Measurements from ENCODE around the gene RABGAP1L. TPM values are rescaled to one million over a fixed set of nuclear protein-coding genes. Genes with fewer than 3 reads are reported as not detected.

The RABGAP1L gene
- total and polyA plus RNA-seq, 10 of the 15 experiments (the other 5 are each of a cell fraction or from before 2014, with no cell fraction given), result 5.8 to 194 (median 113) TPM

- TF ChIP-seq CUX1 (IDR thresholded peaks at IDR 0.05; ENCODE audit: insufficient replicate concordance, low read depth, low read length), result no peak
- no peak for TF ChIP-seq HDAC6 (IDR thresholded peaks at IDR 0.05; ENCODE audit: unreplicated experiment)
Observed at GRCh38 chr1:174939775-174940545, 780.6 kb downstream of the RABGAP1L start (continued).

- no peak overlapping the region for H3K9ac ChIP-seq (ENCODE audit: control insufficient read depth, insufficient read depth, low read length)
- H3K36me3 ChIP-seq (ENCODE audit: control insufficient read depth in 2 of 2, insufficient read depth in 2 of 2, low read length in 1 of 2), result no peaks in the 10 kb centered on the region
- no peaks in the 10 kb centered on the region for H3K27me3 ChIP-seq (replicated peaks in 1 of 2; ENCODE audit: control insufficient read depth in 2 of 2, insufficient read depth in 2 of 2, low read length in 1 of 2)
- ChIA-PET POLR2A (interaction anchor here (1.6 kb wide), 1 partner anchor 65 kb away, joined by 6 read pairs; no protein-coding TSS in a partner anchor), SMC1A (ENCODE audit: uncharacterized antibody, unreplicated experiment) (interaction anchor here (1.0 to 1.8 kb wide), 8 partner anchors 9 to 56 kb away, joined by 3 to 6 read pairs (median 4); no protein-coding TSS in a partner anchor), RAD21 (ENCODE audit: unreplicated experiment) (interaction anchor here (0.9 to 1.3 kb wide), 2 partner anchors 27 to 58 kb away, joined by 3 to 4 read pairs; no protein-coding TSS in a partner anchor), CTCF (interaction anchor here (1.1 to 1.5 kb wide), 2 partner anchors 9 to 13 kb away, joined by 3 read pairs; no protein-coding TSS in a partner anchor)
- no peaks in the 10 kb centered on the region for H4K20me1 ChIP-seq (ENCODE audit: control insufficient read depth, insufficient read depth)
- no peaks in the 10 kb centered on the region for H3K4me1 ChIP-seq (ENCODE audit: control insufficient read depth, insufficient read depth, low read length)
- FAIRE-seq (no peak), ATAC-seq (no peak), DNase-seq (ENCODE audit: low read depth, low spot score) (no peak)
- in situ Hi-C loops (cut with MboI) (no loop called here), intact Hi-C loops (cut with micrococcal nuclease; ENCODE audit: unreplicated experiment) (no loop called here)
- no peak overlapping the region for H3K27ac ChIP-seq (ENCODE audit: control insufficient read depth, insufficient read depth)
- 96% methylated on average over 3 of the region's 3 CpGs for WGBS (ENCODE audit: insufficient coverage, insufficient replicate concordance, low lambda C conversion rate, missing lambda C conversion rate)
- H3K9me3 ChIP-seq (replicated peaks; ENCODE audit: control insufficient read depth, insufficient read depth, low read length), result no peaks in the 10 kb centered on the region
- H3K4me3 ChIP-seq, result no peak overlapping the region
- no peaks in the 10 kb centered on the region for H3K79me2 ChIP-seq (ENCODE audit: control insufficient read depth, insufficient read depth, low read length)
- no peak overlapping the region for H3K4me2 ChIP-seq (ENCODE audit: control insufficient read depth, insufficient read depth)
- no TSS peak for BruUV-seq (replicated peaks)
- H2AFZ ChIP-seq (ENCODE audit: control insufficient read depth, low read depth, low read length), result no peak overlapping the region
- TF ChIP-seq ATF2 (IDR thresholded peaks at IDR 0.05; ENCODE audit: low read length) (no peak), ZNF274 (IDR thresholded peaks at IDR 0.05; ENCODE audit: insufficient read depth, insufficient read length) (no peak), CHD2 (IDR thresholded peaks at IDR 0.05; ENCODE audit: borderline replicate concordance, low read depth, low read length) (no peak), IKZF1 (conservative IDR thresholded peaks at IDR 0.05) (no peak), SIN3A (IDR thresholded peaks at IDR 0.05; ENCODE audit: low read depth, low read length) (no peak), ZNF592 (IDR thresholded peaks at IDR 0.05) (no peak), BCL11A (IDR thresholded peaks at IDR 0.05; ENCODE audit: low read depth, low read length) (no peak)
Observed at GRCh38 chr1:174940646-174941175, 781.4 kb downstream of the RABGAP1L start.

All from GM12878 (cell line).